GM12878 (cell line): ENCODE results near the gene BATF. TPM values are rescaled to one million over a fixed set of nuclear protein-coding genes. Genes with fewer than 3 reads are reported as not detected.

ENCODE experiments used
- ATAC-seq: fragments of 200-7000 bp; cut with Tn5 transposase; 3 replicates; pipeline ENCODE4 v1.9.1; 2020; ENCODE audit warnings: mild to moderate bottlenecking, moderate library complexity
- BruUV-seq: library from RNA; stranded (reverse); fragments of 400-500 nt; replicated peaks from 2 replicates; lab custom pipeline; 2021; lab: Mats Ljungman, UMichigan
- CTCF ChIA-PET: fragments of 300-600 bp; sonication (Branson Sonifier 250); formaldehyde crosslinking; extraction: SDS; loops from one replicate; lab custom pipeline; 2021; ENCODE audit warnings: inconsistent platforms; lab: Yijun Ruan, JAX
- POLR2A ChIA-PET: fragments of 350-600 bp; formaldehyde crosslinking; extraction: SDS; loops from one replicate; lab custom pipeline; 2021; ENCODE audit warnings: inconsistent platforms; lab: Charles Lee
- RAD21 ChIA-PET: fragments of 300-600 bp; sonication (Branson Sonifier 250); formaldehyde crosslinking; loops from one replicate; lab custom pipeline; 2023; ENCODE audit warnings: antibody characterized with exemption; ENCODE audit not compliant: unreplicated experiment; lab: Charles Lee
- SMC1A ChIA-PET: fragments of 300-600 bp; sonication (Branson Sonifier 250); formaldehyde crosslinking; loops from one replicate; lab custom pipeline; 2023; ENCODE audit not compliant: unreplicated experiment, uncharacterized antibody; lab: Charles Lee
- DNase-seq: peaks from one replicate; pipeline ENCODE4 v3.0.0-alpha.2; 2011; ENCODE audit warnings: low read depth, low spot score
- FAIRE-seq: peaks from 3 replicates; lab custom pipeline; 2011; peaks lifted over from hg19 to GRCh38; lab: Jason Lieb, UNC
- H2AFZ ChIP-seq: 2 replicates; pipeline ENCODE4 v1.6.0; 2011; ENCODE audit warnings: low read depth, low read length, control low read depth; ENCODE audit not compliant: control insufficient read depth
- H3K27ac ChIP-seq: 2 replicates; pipeline ENCODE4 v1.5.1; 2011; ENCODE audit warnings: control low read depth; ENCODE audit not compliant: control insufficient read depth, insufficient read depth
- H3K27me3 ChIP-seq, 2 experiments: replicated peaks in 1 of 2; 2 replicates each; pipeline versions ENCODE4 v1.6.0 to v1.6.1; 2011; ENCODE audit warnings: low read length in 1 of 2; ENCODE audit not compliant: control insufficient read depth in 2 of 2, insufficient read depth in 2 of 2
- H3K36me3 ChIP-seq, 2 experiments: 2 replicates each; pipeline ENCODE4 v1.5.1; 2011; ENCODE audit warnings: low read length in 1 of 2; ENCODE audit not compliant: control insufficient read depth in 2 of 2, insufficient read depth in 2 of 2
- H3K4me1 ChIP-seq: 2 replicates; pipeline ENCODE4 v1.6.1; 2011; ENCODE audit warnings: mild to moderate bottlenecking, low read length, moderate library complexity, mixed read lengths; ENCODE audit not compliant: control insufficient read depth, insufficient read depth
- H3K4me2 ChIP-seq: 2 replicates; pipeline ENCODE4 v1.6.0; 2011; ENCODE audit warnings: control low read depth; ENCODE audit not compliant: control insufficient read depth, insufficient read depth
- H3K4me3 ChIP-seq: fragments of 200-600 bp; sonication (generic); 2 replicates; pipeline ENCODE4 v1.5.1; 2016
- H3K79me2 ChIP-seq: 2 replicates; pipeline ENCODE4 v1.6.0; 2011; ENCODE audit warnings: low read length; ENCODE audit not compliant: control insufficient read depth, insufficient read depth
- H3K9ac ChIP-seq: 2 replicates; pipeline ENCODE4 v1.8.0; 2011; ENCODE audit warnings: low read length, control low read depth, mixed read lengths; ENCODE audit not compliant: control insufficient read depth, insufficient read depth
- H3K9me3 ChIP-seq: replicated peaks from 3 replicates; pipeline ENCODE4 v1.5.1; 2011; ENCODE audit warnings: mild to moderate bottlenecking, low read length; ENCODE audit not compliant: control insufficient read depth, insufficient read depth
- H4K20me1 ChIP-seq: 2 replicates; pipeline ENCODE4 v1.6.0; 2011; ENCODE audit not compliant: control insufficient read depth, insufficient read depth
- ATF3 ChIP-seq: IDR thresholded peaks from 2 replicates; pipeline ENCODE4 v1.6.1; 2011; ENCODE audit warnings: low read depth, mild to moderate bottlenecking, low read length, moderate library complexity, borderline replicate concordance; ENCODE audit errors: extremely low read depth
- BCL11A ChIP-seq: IDR thresholded peaks from 2 replicates; pipeline ENCODE4 v1.6.1; 2011; ENCODE audit warnings: low read depth, low read length
- EZH2 ChIP-seq: IDR thresholded peaks from 2 replicates; pipeline ENCODE4 v1.6.1; 2012; ENCODE audit warnings: low read depth, mild to moderate bottlenecking, control low read depth, inconsistent platforms, low read length, borderline replicate concordance; ENCODE audit not compliant: control insufficient read depth
- GATAD2B ChIP-seq: fragments of 450-650 bp; conservative IDR thresholded peaks from 2 replicates; pipeline ENCODE4 v1.6.1; 2017; ENCODE audit warnings: low read depth, mild to moderate bottlenecking, moderate library complexity
- KLF5 ChIP-seq: fragments of 450-650 bp; IDR thresholded peaks from 2 replicates; pipeline ENCODE4 v1.6.1; 2014; ENCODE audit warnings: mild to moderate bottlenecking; ENCODE audit not compliant: partially characterized antibody
- NBN ChIP-seq: fragments of 450-650 bp; IDR thresholded peaks from 2 replicates; pipeline ENCODE4 v1.6.1; 2016
- POU2F2 ChIP-seq: IDR thresholded peaks from 3 replicates; pipeline ENCODE4 v1.6.1; 2011; ENCODE audit warnings: low read depth, mild to moderate bottlenecking, low read length, borderline replicate concordance
- RAD21 ChIP-seq: IDR thresholded peaks from 2 replicates; pipeline ENCODE4 v1.6.1; 2011; ENCODE audit warnings: mild to moderate bottlenecking, low read depth, low read length, moderate library complexity; ENCODE audit not compliant: insufficient read depth
- RB1 ChIP-seq: fragments of 450-650 bp; formaldehyde crosslinking; IDR thresholded peaks from 2 replicates; pipeline ENCODE4 v1.6.1; 2017; ENCODE audit warnings: mild to moderate bottlenecking, borderline replicate concordance
- RBBP5 ChIP-seq: fragments of 200-600 bp; sonication (generic); conservative IDR thresholded peaks from 2 replicates; pipeline ENCODE4 v1.6.1; 2016
- SMAD1 ChIP-seq: fragments of 450-650 bp; IDR thresholded peaks from 2 replicates; pipeline ENCODE4 v1.6.1; 2018; ENCODE audit warnings: mild to moderate bottlenecking, low read depth; ENCODE audit not compliant: partially characterized antibody
- SMARCA5 ChIP-seq: fragments of 450-650 bp; IDR thresholded peaks from 2 replicates; pipeline ENCODE4 v1.6.1; 2017; ENCODE audit warnings: mild to moderate bottlenecking
- WRNIP1 ChIP-seq: IDR thresholded peaks from 2 replicates; pipeline ENCODE4 v1.6.1; 2011; ENCODE audit warnings: low read depth, low read length, improper control_type of control experiment, borderline replicate concordance
- WGBS: methylation state at CpG from one replicate; pipeline ENCODE4 v1.1.6; 2016; ENCODE audit warnings: low lambda C conversion rate; ENCODE audit not compliant: insufficient replicate concordance, insufficient coverage; ENCODE audit errors: missing lambda C conversion rate; 5-methylcytosine and 5-hydroxymethylcytosine counted together
- in situ Hi-C: fragments of 300-500 bp; cut with MboI; formaldehyde crosslinking; loops from 9 replicates; pipeline ENCODE4 v1.14.3; 2018; ENCODE audit warnings: mixed read lengths
- intact Hi-C: fragments of 100-400 bp; cut with micrococcal nuclease; formaldehyde crosslinking; loops from one replicate; pipeline ENCODE4 v1.14.2; 2022; ENCODE audit not compliant: unreplicated experiment
- polyA plus RNA-seq, 11 experiments: library from polyadenylated mRNA; depleted of rRNA in 4 of 11; unstranded in 6 of 11; stranded (reverse) in 5 of 11; fragments of >200 nt; fragmentation: Nextera tagmentation in 4 of 11; fragmentation: Illumina TruSeq in 1 of 11; extraction: Ambion mirVana in 4 of 11; extraction: Trizol in 1 of 11; gene quantifications; 1 replicate in 1 of 11; 2 replicates in 10 of 11; pipeline versions ENCODE4 v1.2.1 to v1.2.3, GENCODE V29; 2011 to 2016; ENCODE audit warnings: inconsistent platforms in 2 of 11, missing spikeins in 2 of 11, low read depth in 1 of 11
- total RNA-seq, 4 experiments: library from RNA; depleted of rRNA in 3 of 4; stranded (reverse); fragments of >200 nt in 3 of 4; fragmentation: Illumina TruSeq in 1 of 4; extraction: Trizol in 1 of 4; gene quantifications; 2 replicates each; pipeline versions ENCODE4 v1.2.1 to v1.2.3, GENCODE V29; 2013 to 2021

BATF gene
- total and polyA plus RNA-seq, 10 of the 15 experiments (the other 5 are each of a cell fraction or from before 2014, with no cell fraction given), result 10.0 to 154 (median 103) TPM

- no peak for TF ChIP-seq RBBP5
These were observed 45.9 kb downstream of the BATF start (continued) for GRCh38 chr14:75568140-75568539.

- Histone ChIP-seq H3K27me3 (no peaks in the 10 kb centered on the region), H3K9me3 (no peaks in the 10 kb centered on the region), H3K27ac (no peak overlapping the region), H2AFZ (peak overlapping the region; percentile 59), H3K4me1 (peaks cover 21% of the 10 kb centered on the region), H3K79me2 (no peaks in the 10 kb centered on the region), H3K4me2 (peak overlapping the region; percentile 63)
- intact Hi-C loops (loop anchor here (10.0 kb wide), 1 partner anchor 434 kb away; no protein-coding TSS in a partner anchor), in situ Hi-C loops (no loop called here)
- CTCF ChIA-PET, result interaction anchor here (0.8 to 14.9 kb wide), 5 partner anchors 8 to 259 kb away, joined by 3 to 578 read pairs (median 27); partner anchors contain the start of genes BATF, ERG28 and TTLL5
- BruUV-seq, result no TSS peak
- TF ChIP-seq RAD21 (0 out of 2 replicates have a peak, but pooled peaks have one; percentile 4), GATAD2B (no peak)
- TF ChIP-seq, all 136 proteins: peak for 1
- H3K4me3 ChIP-seq, result no peak overlapping the region
- SMC1A ChIA-PET, result interaction anchor here (0.7 to 1.8 kb wide), 6 partner anchors 9 to 89 kb away, joined by 3 to 8 read pairs (median 4); partner anchors contain the start of gene FLVCR2
- FAIRE-seq (no peak), DNase-seq (no peak), ATAC-seq (peak; percentile 44)
- POLR2A ChIA-PET, result interaction anchor here (1.0 to 1.5 kb wide), 2 partner anchors 44 to 48 kb away, joined by 3 to 6 read pairs; no protein-coding TSS in a partner anchor
- H3K36me3 ChIP-seq, result no peaks in the 10 kb centered on the region
- H3K9ac ChIP-seq, result no peak overlapping the region
- 55% methylated on average over 6 of the region's 6 CpGs for WGBS
- RAD21 ChIA-PET, result interaction anchor here (0.8 to 1.4 kb wide), 5 partner anchors 8 to 81 kb away, joined by 3 to 5 read pairs (median 4); no protein-coding TSS in a partner anchor
- H4K20me1 ChIP-seq, result no peaks in the 10 kb centered on the region
These were observed 46.5 kb downstream of the BATF start for GRCh38 chr14:75568791-75569190.

GRCh38 chr14:75570797-75571196 lies 48.5 kb downstream of the BATF start:
- CTCF ChIA-PET, result interaction anchor here (1.3 to 14.9 kb wide), 6 partner anchors 9 to 336 kb away, joined by 3 to 578 read pairs (median 20); partner anchors contain the start of genes BATF, ERG28 and TTLL5
- intact Hi-C loops, result loop anchor here (10.0 kb wide), 1 partner anchor 414 kb away; the partner anchor contains the start of genes IFT43 and TGFB3
- 0% methylated on average over 2 of the region's 2 CpGs for WGBS
- BruUV-seq, result no TSS peak
- H3K27me3 ChIP-seq, result no peaks in the 10 kb centered on the region
- POLR2A ChIA-PET, result interaction anchor here (1.8 kb wide), 1 partner anchor 9 kb away, joined by 5 read pairs; no protein-coding TSS in a partner anchor
- FAIRE-seq, result no peak
- peaks cover 21% of the 10 kb centered on the region for H3K4me1 ChIP-seq
- H3K36me3 ChIP-seq, result no peaks in the 10 kb centered on the region
- DNase-seq, result no peak
- no peaks in the 10 kb centered on the region for H3K9me3 ChIP-seq
- H3K79me2 ChIP-seq, result no peaks in the 10 kb centered on the region
- RAD21 ChIA-PET, result interaction anchor here (1.0 to 2.5 kb wide), 3 partner anchors 10 to 71 kb away, joined by 3 to 16 read pairs (median 3); no protein-coding TSS in a partner anchor
- SMC1A ChIA-PET, result interaction anchor here (0.6 to 12.4 kb wide), 9 partner anchors 9 to 414 kb away, joined by 3 to 375 read pairs (median 3); partner anchors contain the start of gene IFT43
- ATAC-seq, result peak; percentile 76
- H3K4me2 ChIP-seq, result no peak overlapping the region
- H3K27ac ChIP-seq, result no peak overlapping the region
- no peak overlapping the region for H3K9ac ChIP-seq
- H4K20me1 ChIP-seq, result no peaks in the 10 kb centered on the region
- H2AFZ ChIP-seq, result peak overlapping the region; percentile 35; the same call in 1 of the 2 replicates
- no peak overlapping the region for H3K4me3 ChIP-seq
- in situ Hi-C loops, result loop anchor here (10.0 kb wide), 1 partner anchor 414 kb away; the partner anchor contains the start of genes IFT43 and TGFB3
- no peak for TF ChIP-seq SMARCA5
- TF ChIP-seq ATF3, result no peak
- no peak for TF ChIP-seq BCL11A
- TF ChIP-seq POU2F2, result no peak
- no peak for TF ChIP-seq NBN
- no peak for TF ChIP-seq SMAD1
- TF ChIP-seq WRNIP1, result no peak
- no peak for TF ChIP-seq RB1
- no peak for TF ChIP-seq EZH2
- TF ChIP-seq KLF5, result no peak
